SK-N-SH (cell line): ENCODE data around the gene KNOP1. TPM values are rescaled to one million over a fixed set of nuclear protein-coding genes. Genes with fewer than 3 reads are reported as not detected.

ENCODE experiments used
- CTCF ChIA-PET: fragments of 300-600, 350-600 bp; formaldehyde crosslinking; extraction: SDS; loops from one replicate; lab custom pipeline; 2021; lab: Yijun Ruan, JAX
- POLR2A ChIA-PET: fragments of 350-600 bp; sonication (Branson Sonifier 250); formaldehyde crosslinking; extraction: SDS; loops from one replicate; lab custom pipeline; 2020; ENCODE audit warnings: antibody characterized with exemption, inconsistent platforms; lab: Yijun Ruan, JAX
- DNase-seq: peaks from one replicate; pipeline ENCODE4 v3.0.0; 2012
- H2AFZ ChIP-seq: fragments of 200-600 bp; sonication (generic); 2 replicates; pipeline ENCODE4 v1.8.1; 2016; ENCODE audit warnings: antibody characterized with exemption, mild to moderate bottlenecking, low read depth
- H3F3A ChIP-seq: fragments of 200-600 bp; sonication (generic); replicated peaks from 2 replicates; pipeline ENCODE3; 2016; ENCODE audit warnings: antibody characterized with exemption, mild to moderate bottlenecking; ENCODE audit not compliant: insufficient read depth
- H3K27ac ChIP-seq, 2 experiments: fragments of 200-500 bp in 1 of 2; fragments of 200-600 bp in 1 of 2; sonication (Bioruptor generic) in 1 of 2; sonication (generic), shearing (Covaris generic) in 1 of 2; 2 replicates each; pipeline versions ENCODE4 v1.5.1 to v1.6.1; 2014 to 2016; ENCODE audit warnings: low read depth in 2 of 2, inconsistent platforms in 1 of 2, low read length in 1 of 2, mild to moderate bottlenecking in 1 of 2, mixed read lengths in 1 of 2
- H3K27me3 ChIP-seq: fragments of 200-600 bp; sonication (generic), shearing (Covaris generic); 2 replicates; pipeline ENCODE4 v1.6.1; 2016; ENCODE audit warnings: mixed run types; ENCODE audit not compliant: insufficient read depth
- H3K36me3 ChIP-seq, 2 experiments: fragments of 200-500 bp in 1 of 2; fragments of 200-600 bp in 1 of 2; sonication (Bioruptor generic) in 1 of 2; sonication (generic) in 1 of 2; replicated peaks in 1 of 2; 2 replicates each; pipeline versions ENCODE3 to v1.5.1; 2014 to 2016; ENCODE audit warnings: low read length in 1 of 2, mild to moderate bottlenecking in 1 of 2; ENCODE audit not compliant: insufficient read depth in 2 of 2, control insufficient read depth in 1 of 2
- H3K4me1 ChIP-seq, 2 experiments: fragments of 200-500 bp in 1 of 2; fragments of 200-600 bp in 1 of 2; sonication (Bioruptor generic) in 1 of 2; sonication (generic), shearing (Covaris generic) in 1 of 2; 2 replicates each; pipeline versions ENCODE4 v1.5.1 to v1.6.1; 2014 to 2016; ENCODE audit warnings: low read depth in 1 of 2, low read length in 1 of 2, mixed run types in 1 of 2; ENCODE audit not compliant: insufficient read depth in 2 of 2, control insufficient read depth in 1 of 2
- H3K4me2 ChIP-seq: fragments of 200-600 bp; sonication (generic), shearing (Covaris generic); 2 replicates; pipeline ENCODE4 v1.6.1; 2017; ENCODE audit warnings: mixed run types
- H3K4me3 ChIP-seq, 2 experiments: fragments of 200-500 bp in 1 of 2; fragments of 200-600 bp in 1 of 2; sonication (Bioruptor generic) in 1 of 2; sonication (generic), shearing (Covaris generic) in 1 of 2; 2 replicates each; pipeline versions ENCODE4 v1.5.1 to v1.8.1; 2014 to 2016; ENCODE audit warnings: low read depth in 2 of 2, inconsistent platforms in 1 of 2, low read length in 1 of 2, mild to moderate bottlenecking in 1 of 2, mixed read lengths in 1 of 2, moderate library complexity in 1 of 2
- H3K79me2 ChIP-seq: fragments of 200-600 bp; sonication (generic); 2 replicates; pipeline ENCODE4 v1.8.1; 2017; ENCODE audit warnings: mild to moderate bottlenecking; ENCODE audit not compliant: insufficient read depth
- H3K9ac ChIP-seq: fragments of 200-600 bp; sonication (generic); 2 replicates; pipeline ENCODE4 v1.6.1; 2017; ENCODE audit warnings: mixed run types
- H3K9me2 ChIP-seq: fragments of 200-600 bp; sonication (generic); 2 replicates; pipeline ENCODE4 v1.6.1; 2017; ENCODE audit warnings: mixed run types
- H3K9me3 ChIP-seq: fragments of 200-600 bp; sonication (generic); 2 replicates; pipeline ENCODE4 v1.6.1; 2017; ENCODE audit warnings: mixed run types, mild to moderate bottlenecking, moderate library complexity
- H4K20me1 ChIP-seq: fragments of 200-600 bp; sonication (generic); 2 replicates; pipeline ENCODE4 v1.6.1; 2017; ENCODE audit warnings: mild to moderate bottlenecking, mixed run types; ENCODE audit not compliant: insufficient read depth
- EZH2phosphoT487 ChIP-seq: fragments of 200-600 bp; sonication (generic); IDR thresholded peaks from 2 replicates; pipeline ENCODE4 v1.6.1; 2017; ENCODE audit warnings: low read depth, mixed run types, mild to moderate bottlenecking, antibody characterized with exemption, moderate library complexity, borderline replicate concordance
- FOXJ3 ChIP-seq: sonication (generic); formaldehyde crosslinking; IDR thresholded peaks from 2 replicates; pipeline ENCODE4 v1.5.1; 2020; ENCODE audit warnings: mild to moderate bottlenecking, missing genetic modification reagents
- GABPA ChIP-seq: IDR thresholded peaks from 2 replicates; pipeline ENCODE4 v1.4.0; 2012; ENCODE audit warnings: low read depth, mild to moderate bottlenecking
- GATA2 ChIP-seq: sonication (generic); formaldehyde crosslinking; IDR thresholded peaks from 2 replicates; pipeline ENCODE4 v1.5.0; 2020; ENCODE audit warnings: mild to moderate bottlenecking, missing genetic modification reagents
- MEF2A ChIP-seq: IDR thresholded peaks from 2 replicates; pipeline ENCODE4 v1.4.0; 2012; ENCODE audit warnings: low read depth, borderline replicate concordance
- NRF1 ChIP-seq: IDR thresholded peaks from 2 replicates; pipeline ENCODE4 v1.6.1; 2012; ENCODE audit warnings: low read depth, mild to moderate bottlenecking, low read length
- POLR2AphosphoS5 ChIP-seq: IDR thresholded peaks from 2 replicates; pipeline ENCODE4 v1.6.1; 2012; ENCODE audit warnings: low read depth, low read length
- RFX5 ChIP-seq: IDR thresholded peaks from 2 replicates; pipeline ENCODE4 v1.6.1; 2012; ENCODE audit warnings: mild to moderate bottlenecking, improper control_type of control experiment, low read length
- RXRA ChIP-seq: IDR thresholded peaks from 2 replicates; pipeline ENCODE4 v1.4.0; 2012; ENCODE audit warnings: low read depth, mild to moderate bottlenecking, borderline replicate concordance
- SIN3A ChIP-seq: IDR thresholded peaks from 2 replicates; pipeline ENCODE4 v1.6.1; 2012; ENCODE audit warnings: low read depth, mild to moderate bottlenecking, low read length, moderate library complexity, borderline replicate concordance
- SMC3 ChIP-seq: IDR thresholded peaks from 2 replicates; pipeline ENCODE4 v1.6.1; 2012; ENCODE audit warnings: low read depth, low read length, improper control_type of control experiment
- TCF12 ChIP-seq: IDR thresholded peaks from 2 replicates; pipeline ENCODE4 v1.4.0; 2012
- whole genome bisulfite sequencing: methylation state at CpG from one replicate; pipeline ENCODE4 v1.1.6; 2017; ENCODE audit warnings: low lambda C conversion rate; 5-methylcytosine and 5-hydroxymethylcytosine counted together
- polyA plus RNA-seq, 3 experiments: library from polyadenylated mRNA; depleted of rRNA; stranded (reverse); fragments of >200 nt; gene quantifications; 2 replicates each; pipeline ENCODE4 v1.2.3, GENCODE V29; 2012
- TF ChIP-seq, protein P1 (sequence below): fragments of 150-350 bp; IDR thresholded peaks from 2 replicates; pipeline ENCODE4 v1.6.1; 2016; ENCODE audit warnings: mild to moderate bottlenecking, low read depth, low read length
- TF ChIP-seq, protein P2 (sequence below): fragments of 150-350 bp; IDR thresholded peaks from 2 replicates; pipeline ENCODE4 v1.6.1; 2017; ENCODE audit warnings: antibody characterized with exemption, low read length, low read depth, borderline replicate concordance
- TF ChIP-seq, protein P3 (sequence below): IDR thresholded peaks from 2 replicates; pipeline ENCODE4 v1.4.0; 2012; ENCODE audit warnings: low read depth

Gene KNOP1
- polyA plus RNA-seq, 1 of the 3 experiments (the other 2 are of a cell fraction), result 13.2 TPM

DNA sequence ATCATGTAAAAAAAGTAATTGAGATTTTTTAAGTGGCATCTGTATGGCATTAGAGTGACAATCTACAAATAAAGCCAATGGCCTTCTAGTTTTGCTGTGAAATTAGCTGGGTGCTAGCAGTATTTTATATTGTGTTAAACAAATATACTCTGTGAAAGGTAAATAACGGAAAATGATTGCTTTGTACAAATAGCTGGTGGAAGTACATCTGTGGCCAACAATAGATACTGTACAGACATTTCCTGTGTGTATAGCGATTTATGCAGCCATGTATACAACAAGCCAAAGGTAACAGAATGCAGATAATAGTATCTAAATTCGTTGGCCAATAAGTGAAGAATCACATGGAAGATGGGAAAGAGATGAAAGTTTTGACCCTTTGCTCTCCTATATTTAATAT, 26.6 kb upstream of the KNOP1 start:
- H4K20me1 ChIP-seq, result no peaks in the 10 kb centered on the region
- H3K9me2 ChIP-seq, result no peaks in the 10 kb centered on the region
- H3K4me2 ChIP-seq, result no peak overlapping the region
- ChIA-PET POLR2A (no interaction called here), CTCF (no interaction called here)
- H3K4me1 ChIP-seq, result peaks cover 0 to 16% of the 10 kb centered on the region in 2 experiments; a peak in 2 of 4 replicates
- DNase-seq, result no peak
- H3K36me3 ChIP-seq, result no peaks in the 10 kb centered on the region
- no peaks in the 10 kb centered on the region for H3K79me2 ChIP-seq
- no peaks in the 10 kb centered on the region for H3K9me3 ChIP-seq
- H3K9ac ChIP-seq, result no peak overlapping the region
- H3K27ac ChIP-seq, result no peak overlapping the region
- TF ChIP-seq FOXJ3, result no peak
- TF ChIP-seq EZH2phosphoT487, result no peak
- TF ChIP-seq SMC3, result no peak
- no peak overlapping the region for H3K4me3 ChIP-seq
- 79% methylated on average over 3 of the region's 3 CpGs for WGBS
- H3F3A ChIP-seq, result no peaks in the 10 kb centered on the region
- no peaks in the 10 kb centered on the region for H3K27me3 ChIP-seq
- no peak overlapping the region for H2AFZ ChIP-seq

DNA sequence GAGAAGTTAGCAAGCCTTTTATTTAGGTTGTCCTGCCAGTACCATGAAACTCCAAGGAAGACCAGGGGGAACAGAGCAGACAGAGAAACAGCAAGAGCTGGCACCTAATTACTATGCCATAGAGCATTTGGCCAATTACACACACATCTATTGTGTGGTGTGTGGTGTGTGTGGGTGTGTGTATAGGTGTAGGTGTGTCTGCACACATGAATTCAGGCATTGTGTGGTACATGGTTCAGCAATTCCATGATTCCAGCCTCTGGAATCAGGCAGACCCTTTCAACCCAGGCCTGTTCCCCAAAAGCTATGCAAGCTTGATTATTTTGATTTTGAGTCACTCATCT, 25.8 kb upstream of the KNOP1 start:
- TF ChIP-seq, protein P1, sequence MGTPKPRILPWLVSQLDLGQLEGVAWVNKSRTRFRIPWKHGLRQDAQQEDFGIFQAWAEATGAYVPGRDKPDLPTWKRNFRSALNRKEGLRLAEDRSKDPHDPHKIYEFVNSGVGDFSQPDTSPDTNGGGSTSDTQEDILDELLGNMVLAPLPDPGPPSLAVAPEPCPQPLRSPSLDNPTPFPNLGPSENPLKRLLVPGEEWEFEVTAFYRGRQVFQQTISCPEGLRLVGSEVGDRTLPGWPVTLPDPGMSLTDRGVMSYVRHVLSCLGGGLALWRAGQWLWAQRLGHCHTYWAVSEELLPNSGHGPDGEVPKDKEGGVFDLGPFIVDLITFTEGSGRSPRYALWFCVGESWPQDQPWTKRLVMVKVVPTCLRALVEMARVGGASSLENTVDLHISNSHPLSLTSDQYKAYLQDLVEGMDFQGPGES, result no peak
- TF ChIP-seq SIN3A (no peak), MEF2A (no peak), NRF1 (no peak), GABPA (no peak), GATA2 (CRISPR knock-in tag) (no peak), RFX5 (no peak), TCF12 (no peak), POLR2AphosphoS5 (no peak), FOXJ3 (no peak), RXRA (no peak)
- TF ChIP-seq, protein P2, sequence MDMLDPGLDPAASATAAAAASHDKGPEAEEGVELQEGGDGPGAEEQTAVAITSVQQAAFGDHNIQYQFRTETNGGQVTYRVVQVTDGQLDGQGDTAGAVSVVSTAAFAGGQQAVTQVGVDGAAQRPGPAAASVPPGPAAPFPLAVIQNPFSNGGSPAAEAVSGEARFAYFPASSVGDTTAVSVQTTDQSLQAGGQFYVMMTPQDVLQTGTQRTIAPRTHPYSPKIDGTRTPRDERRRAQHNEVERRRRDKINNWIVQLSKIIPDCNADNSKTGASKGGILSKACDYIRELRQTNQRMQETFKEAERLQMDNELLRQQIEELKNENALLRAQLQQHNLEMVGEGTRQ, result no peak
- TF ChIP-seq, protein P3, sequence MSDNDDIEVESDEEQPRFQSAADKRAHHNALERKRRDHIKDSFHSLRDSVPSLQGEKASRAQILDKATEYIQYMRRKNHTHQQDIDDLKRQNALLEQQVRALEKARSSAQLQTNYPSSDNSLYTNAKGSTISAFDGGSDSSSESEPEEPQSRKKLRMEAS, result no peak

More for the DNA sequence above, 25.8 kb upstream of the KNOP1 start:
- no peaks in the 10 kb centered on the region for H4K20me1 ChIP-seq
- no peak overlapping the region for H3K27ac ChIP-seq
- no peaks in the 10 kb centered on the region for H3K27me3 ChIP-seq
- CTCF ChIA-PET, result no interaction called here
- no peak overlapping the region for H3K4me2 ChIP-seq
- no peaks in the 10 kb centered on the region for H3K79me2 ChIP-seq
- no peaks in the 10 kb centered on the region for H3K9me3 ChIP-seq
- no peak overlapping the region for H3K4me3 ChIP-seq
- no peaks in the 10 kb centered on the region for H3K9me2 ChIP-seq
- no peaks in the 10 kb centered on the region for H3F3A ChIP-seq
- no peak overlapping the region for H2AFZ ChIP-seq
- DNase-seq, result no peak
- peaks cover 0 to 1% of the 10 kb centered on the region in 2 experiments for H3K36me3 ChIP-seq
- H3K9ac ChIP-seq, result no peak overlapping the region
- POLR2A ChIA-PET, result no interaction called here
- peaks cover 0 to 16% of the 10 kb centered on the region in 2 experiments; a peak in 2 of 4 replicates for H3K4me1 ChIP-seq
